Measurements from ENCODE around the gene GRK1. TPM values are rescaled to one million over a fixed set of nuclear protein-coding genes. Genes with fewer than 3 reads are reported as not detected.
A peak's percentile ranks its signal among the peaks of the same experiment; 100 is the strongest.

The GRK1 gene
- total and polyA plus RNA-seq, 2 of the 13 experiments (the other 11 are each of a cell fraction or from before 2014, with no cell fraction given) = 0.07 to 0.12 TPM

DNA sequence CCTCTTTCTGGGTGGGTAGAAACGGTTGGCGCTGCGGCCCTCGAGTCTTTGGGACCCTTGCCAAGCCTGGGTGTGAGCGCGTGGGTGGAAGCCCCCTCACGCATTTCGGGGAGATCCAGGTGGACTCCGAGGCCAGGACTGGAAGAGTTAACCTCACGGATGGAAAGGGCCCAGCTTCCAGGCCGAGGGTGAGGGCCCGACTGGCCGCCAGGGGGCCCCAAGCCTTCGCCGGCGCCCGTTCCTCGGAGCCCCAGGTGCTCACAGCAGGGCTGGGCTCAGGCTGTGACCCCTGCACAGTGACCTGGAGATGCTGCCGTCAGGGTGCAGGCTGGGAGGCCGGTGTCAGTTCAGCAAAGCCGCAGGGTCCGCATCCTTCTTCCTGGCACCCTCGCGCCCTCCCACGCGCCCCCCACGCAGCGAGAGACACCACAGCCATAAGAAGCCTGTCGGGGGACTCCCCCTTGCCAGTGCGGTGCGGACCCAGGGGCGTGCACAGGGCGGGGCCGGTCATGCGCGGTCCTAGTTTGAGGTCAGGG is 57.8 kb downstream of the GRK1 start (continued):
- TF ChIP-seq, protein P1, sequence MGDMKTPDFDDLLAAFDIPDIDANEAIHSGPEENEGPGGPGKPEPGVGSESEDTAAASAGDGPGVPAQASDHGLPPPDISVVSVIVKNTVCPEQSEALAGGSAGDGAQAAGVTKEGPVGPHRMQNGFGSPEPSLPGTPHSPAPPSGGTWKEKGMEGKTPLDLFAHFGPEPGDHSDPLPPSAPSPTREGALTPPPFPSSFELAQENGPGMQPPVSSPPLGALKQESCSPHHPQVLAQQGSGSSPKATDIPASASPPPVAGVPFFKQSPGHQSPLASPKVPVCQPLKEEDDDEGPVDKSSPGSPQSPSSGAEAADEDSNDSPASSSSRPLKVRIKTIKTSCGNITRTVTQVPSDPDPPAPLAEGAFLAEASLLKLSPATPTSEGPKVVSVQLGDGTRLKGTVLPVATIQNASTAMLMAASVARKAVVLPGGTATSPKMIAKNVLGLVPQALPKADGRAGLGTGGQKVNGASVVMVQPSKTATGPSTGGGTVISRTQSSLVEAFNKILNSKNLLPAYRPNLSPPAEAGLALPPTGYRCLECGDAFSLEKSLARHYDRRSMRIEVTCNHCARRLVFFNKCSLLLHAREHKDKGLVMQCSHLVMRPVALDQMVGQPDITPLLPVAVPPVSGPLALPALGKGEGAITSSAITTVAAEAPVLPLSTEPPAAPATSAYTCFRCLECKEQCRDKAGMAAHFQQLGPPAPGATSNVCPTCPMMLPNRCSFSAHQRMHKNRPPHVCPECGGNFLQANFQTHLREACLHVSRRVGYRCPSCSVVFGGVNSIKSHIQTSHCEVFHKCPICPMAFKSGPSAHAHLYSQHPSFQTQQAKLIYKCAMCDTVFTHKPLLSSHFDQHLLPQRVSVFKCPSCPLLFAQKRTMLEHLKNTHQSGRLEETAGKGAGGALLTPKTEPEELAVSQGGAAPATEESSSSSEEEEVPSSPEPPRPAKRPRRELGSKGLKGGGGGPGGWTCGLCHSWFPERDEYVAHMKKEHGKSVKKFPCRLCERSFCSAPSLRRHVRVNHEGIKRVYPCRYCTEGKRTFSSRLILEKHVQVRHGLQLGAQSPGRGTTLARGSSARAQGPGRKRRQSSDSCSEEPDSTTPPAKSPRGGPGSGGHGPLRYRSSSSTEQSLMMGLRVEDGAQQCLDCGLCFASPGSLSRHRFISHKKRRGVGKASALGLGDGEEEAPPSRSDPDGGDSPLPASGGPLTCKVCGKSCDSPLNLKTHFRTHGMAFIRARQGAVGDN (CRISPR knock-in tag; IDR thresholded peaks at IDR 0.05) = peak; percentile 61
- TF ChIP-seq SMC3 (IDR thresholded peaks at IDR 0.05; ENCODE audit: low read length) (peak; percentile 10; the same call in 1 of the 2 replicates), ZFY (CRISPR knock-in tag; IDR thresholded peaks at IDR 0.05) (0 out of 2 replicates have a peak, but pooled peaks have one; percentile 28), ZNF343 (CRISPR knock-in tag; IDR thresholded peaks at IDR 0.05) (no peak), U2AF2 (IDR thresholded peaks at IDR 0.05; ENCODE audit: low read depth, low read length) (no peak), ZNF547 (CRISPR knock-in tag; IDR thresholded peaks at IDR 0.05) (no peak), RBM39 (IDR thresholded peaks at IDR 0.05; ENCODE audit: low read depth, low read length, poor library complexity, severe bottlenecking) (no peak), HNF4A (CRISPR knock-in tag; IDR thresholded peaks at IDR 0.05) (0 out of 2 replicates have a peak, but pooled peaks have one; percentile 15), SALL1 (CRISPR knock-in tag; IDR thresholded peaks at IDR 0.05) (peak; percentile 52; the same call in 1 of the 2 replicates), ARID2 (CRISPR knock-in tag; IDR thresholded peaks at IDR 0.05; ENCODE audit: borderline replicate concordance) (no peak), ZSCAN9 (CRISPR knock-in tag; IDR thresholded peaks at IDR 0.05; ENCODE audit: borderline replicate concordance) (no peak), KLF12 (CRISPR knock-in tag; IDR thresholded peaks at IDR 0.05; ENCODE audit: borderline replicate concordance) (0 out of 2 replicates have a peak, but pooled peaks have one; percentile 26), RELA (CRISPR knock-in tag; IDR thresholded peaks at IDR 0.05) (no peak), ZBTB1 (CRISPR knock-in tag; IDR thresholded peaks at IDR 0.05; ENCODE audit: borderline replicate concordance) (no peak), TP53 (CRISPR knock-in tag; conservative IDR thresholded peaks at IDR 0.05) (0 out of 2 replicates have a peak, but pooled peaks have one; percentile 48), NAIF1 (CRISPR knock-in tag; IDR thresholded peaks at IDR 0.05; ENCODE audit: borderline replicate concordance) (no peak), ZSCAN31 (CRISPR knock-in tag; IDR thresholded peaks at IDR 0.05; ENCODE audit: low read depth) (0 out of 2 replicates have a peak, but pooled peaks have one; percentile 50)
- TF ChIP-seq, protein P2, sequence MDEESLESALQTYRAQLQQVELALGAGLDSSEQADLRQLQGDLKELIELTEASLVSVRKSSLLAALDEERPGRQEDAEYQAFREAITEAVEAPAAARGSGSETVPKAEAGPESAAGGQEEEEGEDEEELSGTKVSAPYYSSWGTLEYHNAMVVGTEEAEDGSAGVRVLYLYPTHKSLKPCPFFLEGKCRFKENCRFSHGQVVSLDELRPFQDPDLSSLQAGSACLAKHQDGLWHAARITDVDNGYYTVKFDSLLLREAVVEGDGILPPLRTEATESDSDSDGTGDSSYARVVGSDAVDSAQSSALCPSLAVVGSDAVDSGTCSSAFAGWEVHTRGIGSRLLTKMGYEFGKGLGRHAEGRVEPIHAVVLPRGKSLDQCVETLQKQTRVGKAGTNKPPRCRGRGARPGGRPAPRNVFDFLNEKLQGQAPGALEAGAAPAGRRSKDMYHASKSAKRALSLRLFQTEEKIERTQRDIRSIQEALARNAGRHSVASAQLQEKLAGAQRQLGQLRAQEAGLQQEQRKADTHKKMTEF (CRISPR knock-in tag; IDR thresholded peaks at IDR 0.05) = no peak
- TF ChIP-seq, protein P3, sequence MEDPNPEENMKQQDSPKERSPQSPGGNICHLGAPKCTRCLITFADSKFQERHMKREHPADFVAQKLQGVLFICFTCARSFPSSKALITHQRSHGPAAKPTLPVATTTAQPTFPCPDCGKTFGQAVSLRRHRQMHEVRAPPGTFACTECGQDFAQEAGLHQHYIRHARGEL (CRISPR knock-in tag; IDR thresholded peaks at IDR 0.05) = no peak
- TF ChIP-seq, protein P4, sequence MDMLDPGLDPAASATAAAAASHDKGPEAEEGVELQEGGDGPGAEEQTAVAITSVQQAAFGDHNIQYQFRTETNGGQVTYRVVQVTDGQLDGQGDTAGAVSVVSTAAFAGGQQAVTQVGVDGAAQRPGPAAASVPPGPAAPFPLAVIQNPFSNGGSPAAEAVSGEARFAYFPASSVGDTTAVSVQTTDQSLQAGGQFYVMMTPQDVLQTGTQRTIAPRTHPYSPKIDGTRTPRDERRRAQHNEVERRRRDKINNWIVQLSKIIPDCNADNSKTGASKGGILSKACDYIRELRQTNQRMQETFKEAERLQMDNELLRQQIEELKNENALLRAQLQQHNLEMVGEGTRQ (IDR thresholded peaks at IDR 0.05; ENCODE audit: low read depth, low read length) = no peak
- TF ChIP-seq, protein P4 (CRISPR knock-in tag; IDR thresholded peaks at IDR 0.05; ENCODE audit: borderline replicate concordance) = no peak
- TF ChIP-seq, protein P5, sequence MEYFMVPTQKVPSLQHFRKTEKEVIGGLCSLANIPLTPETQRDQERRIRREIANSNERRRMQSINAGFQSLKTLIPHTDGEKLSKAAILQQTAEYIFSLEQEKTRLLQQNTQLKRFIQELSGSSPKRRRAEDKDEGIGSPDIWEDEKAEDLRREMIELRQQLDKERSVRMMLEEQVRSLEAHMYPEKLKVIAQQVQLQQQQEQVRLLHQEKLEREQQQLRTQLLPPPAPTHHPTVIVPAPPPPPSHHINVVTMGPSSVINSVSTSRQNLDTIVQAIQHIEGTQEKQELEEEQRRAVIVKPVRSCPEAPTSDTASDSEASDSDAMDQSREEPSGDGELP (IDR thresholded peaks at IDR 0.05; ENCODE audit: borderline replicate concordance, low read depth) = peak; percentile 41; the same call in 1 of the 2 replicates

Data from HepG2 (cell line).